HL-60 (cell line): ENCODE measurements around the gene PPP2R5C.

Source experiments
- DNase-seq, 2 experiments: peaks; one replicate each; pipeline ENCODE4 v3.0.0-alpha.2; 2010 to 2020; ENCODE audit warnings: low read depth in 1 of 2, low spot score in 1 of 2
- H3K27ac ChIP-seq: fragments of 250-450 bp; sonication (Bioruptor Pico); replicated peaks from 2 replicates; pipeline ENCODE4 v1.5.1; 2020; ENCODE audit warnings: mild to moderate bottlenecking, moderate library complexity
- H3K27me3 ChIP-seq: fragments of 250-450 bp; sonication (Bioruptor Pico); 2 replicates; pipeline ENCODE4 v1.5.1; 2021; ENCODE audit warnings: mild to moderate bottlenecking, moderate library complexity; ENCODE audit not compliant: insufficient read depth, poor library complexity, severe bottlenecking
- H3K4me3 ChIP-seq: replicated peaks from 2 replicates; pipeline ENCODE4 v1.5.1; 2011; ENCODE audit warnings: mild to moderate bottlenecking, control low read depth, low read length; ENCODE audit not compliant: insufficient read depth
- GABPA ChIP-seq: IDR thresholded peaks from 2 replicates; pipeline ENCODE4 v1.6.1; 2012; ENCODE audit warnings: low read depth
- POLR2AphosphoS5 ChIP-seq: IDR thresholded peaks from 2 replicates; pipeline ENCODE4 v1.6.1; 2012; ENCODE audit warnings: low read depth
- REST ChIP-seq: IDR thresholded peaks from 2 replicates; pipeline ENCODE4 v1.6.1; 2012; ENCODE audit warnings: low read depth; ENCODE audit not compliant: insufficient replicate concordance
- SPI1 ChIP-seq: IDR thresholded peaks from 2 replicates; pipeline ENCODE4 v1.6.1; 2012; ENCODE audit warnings: low read depth, mild to moderate bottlenecking, borderline replicate concordance
- TF ChIP-seq, protein P1 (sequence below): IDR thresholded peaks from one replicate; pipeline ENCODE4 v1.5.1; 2011; ENCODE audit warnings: low read length, control low read depth, inconsistent platforms; ENCODE audit not compliant: insufficient read depth

Gene PPP2R5C

DNA sequence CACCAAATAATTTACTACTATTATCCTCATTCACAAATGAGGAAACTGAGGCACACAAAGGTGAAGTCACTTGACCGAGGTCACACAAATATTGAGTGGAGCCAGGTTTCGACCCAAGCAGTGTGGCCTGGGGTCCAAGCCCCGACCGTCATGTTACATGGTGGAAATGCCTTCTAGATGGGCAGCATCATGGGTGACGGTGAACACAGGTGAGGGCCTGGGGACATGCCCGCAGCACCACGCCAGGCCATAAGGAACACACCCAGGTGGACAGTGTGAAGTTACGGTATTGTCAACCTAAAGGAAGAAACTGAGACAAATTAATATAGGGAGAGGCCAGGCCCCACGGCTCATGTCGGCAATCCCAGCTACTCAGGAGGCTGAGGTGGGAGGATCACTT is 167.6 kb downstream of the PPP2R5C start:
- TF ChIP-seq, protein P1, sequence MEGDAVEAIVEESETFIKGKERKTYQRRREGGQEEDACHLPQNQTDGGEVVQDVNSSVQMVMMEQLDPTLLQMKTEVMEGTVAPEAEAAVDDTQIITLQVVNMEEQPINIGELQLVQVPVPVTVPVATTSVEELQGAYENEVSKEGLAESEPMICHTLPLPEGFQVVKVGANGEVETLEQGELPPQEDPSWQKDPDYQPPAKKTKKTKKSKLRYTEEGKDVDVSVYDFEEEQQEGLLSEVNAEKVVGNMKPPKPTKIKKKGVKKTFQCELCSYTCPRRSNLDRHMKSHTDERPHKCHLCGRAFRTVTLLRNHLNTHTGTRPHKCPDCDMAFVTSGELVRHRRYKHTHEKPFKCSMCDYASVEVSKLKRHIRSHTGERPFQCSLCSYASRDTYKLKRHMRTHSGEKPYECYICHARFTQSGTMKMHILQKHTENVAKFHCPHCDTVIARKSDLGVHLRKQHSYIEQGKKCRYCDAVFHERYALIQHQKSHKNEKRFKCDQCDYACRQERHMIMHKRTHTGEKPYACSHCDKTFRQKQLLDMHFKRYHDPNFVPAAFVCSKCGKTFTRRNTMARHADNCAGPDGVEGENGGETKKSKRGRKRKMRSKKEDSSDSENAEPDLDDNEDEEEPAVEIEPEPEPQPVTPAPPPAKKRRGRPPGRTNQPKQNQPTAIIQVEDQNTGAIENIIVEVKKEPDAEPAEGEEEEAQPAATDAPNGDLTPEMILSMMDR, result no peak
- TF ChIP-seq POLR2AphosphoS5 (no peak), GABPA (no peak), SPI1 (no peak), REST (no peak)
- Histone ChIP-seq H3K27ac (no peak overlapping the region), H3K27me3 (no peaks in the 10 kb centered on the region), H3K4me3 (no peak overlapping the region)
- no peak for DNase-seq

GRCh38 chr14:101929946-101930345 is 168.4 kb downstream of the PPP2R5C start:
- no peak for DNase-seq

GRCh38 chr14:101932673-101933072 is 171.2 kb downstream of the PPP2R5C start:
- H3K27ac ChIP-seq, result no peak overlapping the region
- H3K4me3 ChIP-seq, result no peak overlapping the region
- no peaks in the 10 kb centered on the region for H3K27me3 ChIP-seq
- TF ChIP-seq SPI1, result no peak
- TF ChIP-seq, protein P1, result no peak
- no peak for TF ChIP-seq REST
- no peak for TF ChIP-seq GABPA
- no peak for TF ChIP-seq POLR2AphosphoS5
- no peak for DNase-seq

More at GRCh38 chr14:101929946-101930345, 168.4 kb downstream of the PPP2R5C start:
- no peaks in the 10 kb centered on the region for H3K27me3 ChIP-seq
- no peak overlapping the region for H3K4me3 ChIP-seq
- no peak overlapping the region for H3K27ac ChIP-seq
- TF ChIP-seq, protein P1, result no peak
- TF ChIP-seq POLR2AphosphoS5, result no peak
- TF ChIP-seq REST, result no peak
- TF ChIP-seq GABPA, result no peak
